ENCODE results near the gene SNRNP70.

SNRNP70 gene

GRCh38 chr19:49102303-49102702 lies 17.1 kb downstream of the SNRNP70 start:
- DNase-seq: no peak

DNA sequence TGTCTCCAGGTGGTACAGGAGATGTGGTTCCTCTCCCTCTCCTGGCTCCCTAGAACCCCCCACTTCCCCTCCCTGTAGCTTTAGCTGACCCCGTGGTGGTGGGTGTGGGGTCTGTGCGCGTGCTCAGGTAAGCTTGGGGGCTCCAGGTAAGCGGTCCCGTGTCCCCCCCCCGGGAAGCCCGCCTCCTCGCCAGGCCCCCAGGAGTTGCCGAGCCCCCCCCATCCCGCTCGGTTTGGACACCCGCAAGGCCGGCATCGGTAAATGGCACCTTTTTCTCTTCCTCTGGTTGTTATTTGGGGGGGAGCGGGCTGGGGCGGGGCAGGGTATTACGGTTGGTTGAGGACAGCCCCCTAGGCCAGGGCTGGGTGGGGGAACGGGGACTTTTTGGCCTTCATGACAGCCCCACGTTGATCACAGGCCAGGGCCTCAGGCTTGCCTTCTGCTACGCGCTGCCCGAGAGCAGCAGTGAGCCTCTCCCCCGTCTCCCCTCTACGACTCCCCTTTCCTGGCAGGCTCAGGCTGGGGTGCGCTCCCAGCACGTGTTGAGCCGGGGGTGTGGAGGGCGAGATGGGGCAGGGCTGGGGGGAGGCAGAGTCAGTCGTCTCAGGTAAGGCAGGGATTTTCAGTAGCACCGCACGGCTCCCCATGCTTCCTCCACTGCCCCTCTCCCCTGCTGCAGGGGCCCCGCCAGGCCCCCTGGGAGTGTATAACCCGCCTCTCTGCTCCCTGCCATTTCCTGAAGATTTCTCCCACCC lies 18.3 kb downstream of the SNRNP70 start:
- DNase-seq: no peak

- DNase-seq: no peak
Measured at GRCh38 chr19:49104229-49104864, 19.1 kb downstream of the SNRNP70 start.

DNA sequence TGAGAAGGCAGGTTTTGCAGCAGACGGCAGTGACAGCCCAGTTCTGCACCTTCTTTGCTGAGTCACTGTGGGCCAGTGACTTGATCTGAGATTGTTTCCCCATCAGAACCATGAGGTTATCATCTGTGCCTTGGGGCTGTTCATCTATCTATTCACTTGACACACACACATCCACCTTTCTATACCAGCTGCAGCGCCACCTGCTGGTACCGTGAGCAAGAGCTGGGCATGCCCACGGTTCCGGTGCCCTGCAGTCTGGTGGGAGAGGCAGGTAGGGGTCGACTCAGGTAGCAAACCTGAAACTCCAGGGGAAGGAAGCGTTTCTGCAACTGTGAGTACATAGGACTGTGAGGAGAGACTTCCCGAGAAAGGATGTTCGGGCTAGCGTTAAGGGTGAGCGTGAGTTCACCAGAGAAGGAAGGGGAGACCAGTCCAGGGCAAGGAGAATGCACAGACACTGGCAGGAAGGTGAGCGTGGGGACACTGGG lies 21.4 kb downstream of the SNRNP70 start:
- DNase-seq: peak; percentile 52

DNA sequence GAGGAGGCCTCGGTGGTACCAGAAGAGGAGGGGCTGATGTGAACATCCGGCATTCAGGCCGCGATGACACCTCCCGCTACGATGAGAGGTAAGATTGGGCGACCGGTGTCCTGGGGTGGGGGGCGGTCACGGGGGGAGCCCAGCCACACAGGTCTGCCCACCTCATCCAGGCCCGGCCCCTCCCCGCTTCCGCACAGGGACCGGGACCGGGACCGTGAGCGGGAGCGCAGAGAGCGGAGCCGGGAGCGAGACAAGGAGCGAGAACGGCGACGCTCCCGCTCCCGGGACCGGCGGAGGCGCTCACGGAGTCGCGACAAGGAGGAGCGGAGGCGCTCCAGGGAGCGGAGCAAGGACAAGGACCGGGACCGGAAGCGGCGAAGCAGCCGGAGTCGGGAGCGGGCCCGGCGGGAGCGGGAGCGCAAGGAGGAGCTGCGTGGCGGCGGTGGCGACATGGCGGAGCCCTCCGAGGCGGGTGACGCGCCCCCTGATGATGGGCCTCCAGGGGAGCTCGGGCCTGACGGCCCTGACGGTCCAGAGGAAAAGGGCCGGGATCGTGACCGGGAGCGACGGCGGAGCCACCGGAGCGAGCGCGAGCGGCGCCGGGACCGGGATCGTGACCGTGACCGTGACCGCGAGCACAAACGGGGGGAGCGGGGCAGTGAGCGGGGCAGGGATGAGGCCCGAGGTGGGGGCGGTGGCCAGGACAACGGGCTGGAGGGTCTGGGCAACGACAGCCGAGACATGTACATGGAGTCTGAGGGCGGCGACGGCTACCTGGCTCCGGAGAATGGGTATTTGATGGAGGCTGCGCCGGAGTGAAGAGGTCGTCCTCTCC lies 22.6 kb downstream of the SNRNP70 start:
- DNase-seq: no peak

DNA sequence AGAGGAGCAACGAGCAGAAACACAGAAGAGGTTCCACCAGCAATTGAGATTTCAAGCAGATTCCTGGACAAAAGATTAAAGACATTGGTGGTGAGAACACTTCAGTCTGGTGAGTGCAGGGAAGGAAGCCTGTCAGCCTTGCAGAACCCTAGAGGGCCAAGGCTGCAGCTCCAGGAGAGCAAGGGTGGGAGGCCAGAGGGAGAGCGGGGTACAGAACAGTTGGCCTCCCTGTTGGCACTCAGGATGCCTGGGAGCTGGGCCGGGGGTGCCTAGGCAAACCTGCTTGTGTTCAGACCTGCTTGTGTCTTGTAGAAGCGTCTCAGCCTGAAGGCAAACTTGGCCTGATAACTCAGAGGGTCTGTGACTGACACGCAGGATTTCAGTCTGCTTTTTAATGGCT lies 23.8 kb downstream of the SNRNP70 start:
- no peak for DNase-seq

DNA sequence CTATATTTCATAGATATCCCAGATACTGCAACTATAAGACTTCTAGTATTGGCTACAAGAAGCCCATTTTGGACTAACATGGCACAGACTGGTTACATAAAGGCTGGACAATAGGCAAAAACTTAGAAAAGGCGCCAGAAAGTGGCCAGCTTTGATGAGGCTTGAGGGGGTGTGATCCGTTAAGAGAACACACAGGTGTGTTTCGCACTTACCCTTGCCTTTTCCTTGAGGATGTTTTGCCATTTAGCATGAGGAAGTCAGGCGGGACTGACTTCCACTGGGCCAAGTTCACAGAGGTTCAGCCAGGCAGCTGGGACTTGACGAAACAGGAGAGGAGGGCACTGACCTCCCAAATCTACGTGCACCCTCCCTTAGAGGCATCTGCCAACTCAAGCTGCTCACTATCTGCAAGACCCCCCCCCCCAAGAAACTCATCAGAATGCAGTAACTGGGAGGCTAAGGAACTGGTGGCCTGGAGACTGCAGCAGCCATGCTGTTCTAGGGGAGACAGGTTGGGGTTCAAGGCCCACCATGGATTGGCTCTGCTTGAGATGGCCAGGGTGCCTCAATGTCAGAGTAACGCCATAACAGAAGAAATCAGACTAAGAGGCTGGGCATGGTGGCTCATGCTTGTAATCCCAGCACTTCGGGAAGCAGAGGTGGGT lies 24.4 kb downstream of the SNRNP70 start:
- no peak for DNase-seq

DNA sequence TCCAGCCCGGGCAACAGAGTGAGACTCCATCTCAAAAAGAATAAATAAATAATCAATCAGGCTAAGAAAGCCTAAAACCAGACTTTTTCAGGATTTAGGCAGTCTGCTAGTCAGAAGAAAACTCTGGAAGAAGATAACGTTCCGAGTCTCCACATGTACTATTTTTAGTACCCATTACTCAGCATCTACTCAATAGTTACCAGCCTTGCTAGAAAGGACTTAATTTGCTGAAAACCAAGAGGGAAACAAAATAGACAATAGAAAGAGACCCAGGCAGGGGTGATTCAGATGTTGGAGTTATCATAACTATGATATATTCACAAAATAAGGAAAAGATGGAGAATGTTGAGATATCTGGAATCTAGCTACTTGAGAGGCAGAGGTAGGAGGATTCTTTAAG lies 25.3 kb downstream of the SNRNP70 start:
- DNase-seq: no peak

GRCh38 chr19:49111218-49111998 lies 26.2 kb downstream of the SNRNP70 start:
- no peak for DNase-seq

GRCh38 chr19:49113762-49114629 lies 28.7 kb downstream of the SNRNP70 start, which contains the start of gene LIN7B:
Gene LIN7B, plus strand, starts transcription at chr19:49114370. Its CDS starts 35 bp downstream, at chr19:49114405.
- DNase-seq: peak; percentile 76

- peak; percentile 48 for DNase-seq
Measured at GRCh38 chr19:49114630-49115363, 29.5 kb downstream of the SNRNP70 start.

GRCh38 chr19:49116544-49116943 lies 31.3 kb downstream of the SNRNP70 start:
- DNase-seq: peak; percentile 22

DNA sequence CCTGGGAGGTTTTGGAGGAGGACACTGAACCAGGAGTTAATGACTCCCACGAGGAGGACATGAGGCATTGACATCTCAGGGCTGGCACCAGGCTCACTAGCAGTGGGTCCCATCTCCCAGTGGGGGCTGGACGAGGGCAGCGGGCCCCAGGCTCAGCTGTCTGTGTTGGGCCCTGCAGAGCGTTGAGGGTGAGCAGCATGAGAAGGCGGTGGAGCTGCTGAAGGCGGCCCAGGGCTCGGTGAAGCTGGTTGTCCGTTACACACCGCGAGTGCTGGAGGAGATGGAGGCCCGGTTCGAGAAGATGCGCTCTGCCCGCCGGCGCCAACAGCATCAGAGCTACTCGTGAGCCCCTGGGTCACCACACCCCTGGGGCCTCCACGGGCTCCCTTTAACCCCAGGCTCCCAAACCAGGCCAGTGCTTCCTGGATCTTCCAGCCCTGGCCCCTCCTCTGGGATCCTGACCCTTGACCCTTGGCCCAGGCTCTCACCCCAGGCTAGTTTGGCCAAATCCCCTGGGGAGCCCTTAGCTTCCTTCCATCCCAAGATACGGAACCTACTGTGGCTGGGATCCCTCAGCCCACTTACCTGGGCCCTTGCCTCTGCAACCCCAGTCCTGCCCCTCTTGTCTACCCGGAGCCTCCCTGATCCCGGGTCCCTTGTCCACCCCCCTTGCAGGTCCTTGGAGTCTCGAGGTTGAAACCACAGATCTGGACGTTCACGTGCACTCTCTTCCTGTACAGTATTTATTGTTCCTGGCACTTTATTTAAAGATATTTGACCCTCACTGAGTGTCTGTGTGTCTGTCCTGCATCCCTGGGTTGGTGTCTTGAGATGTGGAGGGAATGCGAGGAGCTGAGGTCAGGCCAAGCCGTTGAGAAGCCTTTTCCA lies 32.7 kb downstream of the SNRNP70 start:
- no peak for DNase-seq

- peak; percentile 95 for DNase-seq
Measured at GRCh38 chr19:49118565-49119410, 33.5 kb downstream of the SNRNP70 start, which contains the start of gene C19orf73. Gene C19orf73, minus strand, starts transcription at chr19:49119143. Its CDS starts 121 bp downstream, at chr19:49119022.

DNA sequence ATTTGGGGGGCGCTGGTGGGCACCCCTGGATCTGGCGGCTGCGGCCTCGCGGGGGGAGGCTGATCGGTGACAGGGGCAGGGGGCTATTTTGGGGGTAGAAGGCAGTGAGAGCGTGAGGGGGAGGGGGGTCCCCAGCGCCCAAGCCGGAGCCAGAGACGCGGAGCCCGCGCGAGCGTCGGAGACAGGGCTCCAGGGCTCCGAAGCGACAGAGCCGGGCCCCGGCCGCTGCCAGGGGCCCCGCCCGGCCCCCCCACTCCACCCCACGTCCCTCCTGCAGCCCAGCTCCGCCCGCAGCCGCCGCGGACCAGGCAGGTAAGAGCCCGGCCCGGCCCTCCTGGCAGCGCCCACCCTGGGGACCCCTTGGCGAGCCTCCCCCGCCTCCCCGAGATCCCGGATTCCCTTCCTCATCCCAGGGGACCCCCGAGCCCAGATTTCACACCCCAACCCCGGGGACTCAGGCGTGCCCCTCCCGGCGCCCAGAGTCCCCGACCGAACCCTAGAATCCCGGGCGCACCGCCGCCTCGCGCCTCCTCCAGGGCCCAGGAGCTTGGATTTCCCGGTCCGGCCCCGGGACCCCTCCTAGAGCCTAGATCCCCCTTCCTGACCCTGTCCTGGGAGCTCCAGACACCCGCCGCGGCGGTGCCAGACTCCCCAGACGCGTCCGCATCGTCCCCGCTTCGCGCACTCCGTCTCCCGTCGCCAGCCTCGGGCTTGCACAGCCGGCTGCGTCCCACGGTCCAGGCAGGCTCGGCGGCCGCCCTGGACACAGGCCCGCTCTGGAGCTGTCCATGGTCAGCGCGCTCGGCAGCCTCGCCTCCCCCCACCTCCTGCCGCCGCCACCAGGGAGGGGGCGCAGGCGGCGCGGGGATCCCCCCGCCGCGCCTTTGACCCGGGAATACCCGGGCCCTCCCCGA lies 34.4 kb downstream of the SNRNP70 start, which contains the start of gene PPFIA3:
PPFIA3 (plus strand) TSS at position 134 of the 914 bp plus-strand sequence. CDS start 8,330 bp downstream, outside the sequence.
- peak; percentile 15 for DNase-seq

DNA sequence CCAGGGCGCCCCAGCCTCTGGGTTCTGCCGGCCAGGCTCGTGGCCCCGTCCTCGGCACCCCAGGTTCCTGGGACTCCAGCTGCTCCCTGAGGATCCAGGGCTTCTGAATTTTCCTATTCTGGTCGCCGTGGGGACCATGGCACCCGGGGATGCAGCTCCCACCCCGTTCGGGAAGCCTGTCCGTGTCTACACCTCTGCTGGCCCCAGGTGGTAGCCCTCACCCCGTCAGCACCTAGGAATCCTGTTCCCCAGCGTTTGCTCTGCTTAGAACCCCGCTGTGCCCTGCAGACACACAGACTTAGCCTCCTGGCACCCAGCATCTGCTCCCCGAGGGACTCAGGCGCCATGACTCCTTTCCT lies 35.1 kb downstream of the SNRNP70 start:
- DNase-seq: no peak

DNA sequence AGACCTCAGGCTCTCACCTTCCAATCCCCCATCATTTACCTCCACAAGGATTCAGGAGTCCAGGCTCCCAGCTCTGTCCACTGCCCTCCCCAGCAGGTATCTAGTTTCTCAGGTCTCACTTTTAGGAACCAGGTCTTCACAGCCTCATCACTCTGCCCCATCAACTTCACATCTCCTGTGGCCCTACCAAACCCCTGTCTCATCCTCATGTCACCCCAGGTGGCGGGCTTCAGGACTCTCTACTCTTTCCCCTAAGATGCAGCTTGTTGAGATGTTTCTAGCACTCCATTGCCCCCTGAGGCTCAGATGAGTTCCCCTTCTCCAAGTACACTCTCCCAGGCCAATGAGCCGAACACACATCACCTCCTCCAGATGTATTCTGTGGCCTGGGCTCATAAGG lies 35.6 kb downstream of the SNRNP70 start:
- DNase-seq: no peak

All from CD4-positive, alpha-beta T cell treated with Interferon gamma for 1 hour (primary cell).